NCI-H2029 (cell line): ENCODE measurements around the gene TIMMDC1.
"Not testable (repeated sequence)": the region's sequence is repeated elsewhere in the genome, so short reads cannot be mapped to it uniquely, and the experiment has no call there.

Experiments used
- DNase-seq: peaks from one replicate; lab custom pipeline; 2025; lab: John Stamatoyannopoulos, UW

TIMMDC1 gene

GRCh38 chr3:119557192-119557876 lies 59.0 kb downstream of the TIMMDC1 start:
- no peak for DNase-seq

- no peak for DNase-seq
Observed at GRCh38 chr3:119557877-119558269, 59.5 kb downstream of the TIMMDC1 start.

GRCh38 chr3:119558626-119559317 lies 60.4 kb downstream of the TIMMDC1 start:
- no peak for DNase-seq

- DNase-seq: no peak
Observed at GRCh38 chr3:119559441-119559963, 61.2 kb downstream of the TIMMDC1 start, which contains the start of gene CD80. Gene CD80, minus strand, starts transcription at chr3:119559614. Its CDS starts 1,886 bp downstream, at chr3:119557728.

- no peak for DNase-seq
Observed at GRCh38 chr3:119560160-119560559, 61.8 kb downstream of the TIMMDC1 start.

- no peak for DNase-seq
Observed at GRCh38 chr3:119562307-119562961, 64.1 kb downstream of the TIMMDC1 start.

- DNase-seq: not testable (repeated sequence)
Observed at GRCh38 chr3:119563334-119563733, 65.0 kb downstream of the TIMMDC1 start.

- DNase-seq: no peak
Observed at GRCh38 chr3:119569156-119569555, 70.8 kb downstream of the TIMMDC1 start.

GRCh38 chr3:119570229-119570628 lies 71.9 kb downstream of the TIMMDC1 start:
- no peak for DNase-seq

- no peak for DNase-seq
Observed at GRCh38 chr3:119571230-119571629, 72.9 kb downstream of the TIMMDC1 start.

GRCh38 chr3:119571688-119572087 lies 73.3 kb downstream of the TIMMDC1 start:
- DNase-seq: no peak
